Measurements from ENCODE around the gene CFAP74. TPM values are rescaled to one million over a fixed set of nuclear protein-coding genes. Genes with fewer than 3 reads are reported as not detected.

CFAP74 gene
- total and polyA plus RNA-seq, 2 of the 13 experiments (the other 11 are each of a cell fraction or from before 2014, with no cell fraction given): 0.27 to 0.62 TPM

DNA sequence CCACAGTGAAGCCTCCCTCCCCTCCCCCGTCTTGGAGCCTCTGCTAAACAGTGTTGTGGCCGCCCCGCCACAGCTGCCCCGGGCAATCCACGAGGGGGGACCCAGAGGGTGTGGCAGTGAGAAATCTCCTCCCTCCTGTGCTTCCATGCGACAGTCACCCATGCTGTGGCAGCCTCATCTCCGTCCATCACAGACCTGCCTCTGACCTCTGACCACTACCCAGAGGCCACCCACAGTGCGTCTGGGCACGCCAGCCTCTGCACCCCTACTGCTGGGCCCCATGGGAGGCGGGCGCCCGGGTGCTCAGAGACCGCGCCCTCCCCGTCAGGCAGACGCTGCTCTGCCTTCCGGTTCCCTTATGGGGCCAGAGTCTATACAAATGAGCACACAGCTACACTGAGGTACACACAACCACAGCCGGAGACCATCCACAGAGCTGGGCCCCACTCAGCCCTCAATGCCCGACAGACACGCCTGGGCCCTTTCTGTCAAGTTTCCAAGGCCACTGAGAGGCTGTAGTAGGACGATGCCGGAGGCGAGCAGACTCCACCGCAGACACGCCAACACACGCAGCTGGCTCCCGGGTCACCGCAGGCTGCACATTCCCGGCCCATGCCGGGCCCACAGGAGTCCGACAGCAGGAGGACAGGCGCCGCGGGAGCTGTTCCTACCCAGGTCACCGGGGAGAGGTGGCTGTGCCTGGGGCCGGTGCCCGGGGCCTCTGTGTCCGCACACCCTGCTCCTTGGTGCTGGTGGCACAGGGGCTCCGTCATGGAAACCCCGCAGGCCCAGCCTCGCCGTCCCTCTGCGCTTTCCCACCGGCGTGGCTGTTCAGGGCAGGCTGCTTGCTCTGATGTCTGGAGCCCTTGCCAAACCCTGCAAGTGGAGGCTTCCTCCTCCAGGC, 60.6 kb downstream of the CFAP74 start (continued):
- TF ChIP-seq, protein P1, sequence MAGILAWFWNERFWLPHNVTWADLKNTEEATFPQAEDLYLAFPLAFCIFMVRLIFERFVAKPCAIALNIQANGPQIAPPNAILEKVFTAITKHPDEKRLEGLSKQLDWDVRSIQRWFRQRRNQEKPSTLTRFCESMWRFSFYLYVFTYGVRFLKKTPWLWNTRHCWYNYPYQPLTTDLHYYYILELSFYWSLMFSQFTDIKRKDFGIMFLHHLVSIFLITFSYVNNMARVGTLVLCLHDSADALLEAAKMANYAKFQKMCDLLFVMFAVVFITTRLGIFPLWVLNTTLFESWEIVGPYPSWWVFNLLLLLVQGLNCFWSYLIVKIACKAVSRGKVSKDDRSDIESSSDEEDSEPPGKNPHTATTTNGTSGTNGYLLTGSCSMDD (CRISPR knock-in tag; IDR thresholded peaks at IDR 0.05): no peak
- TF ChIP-seq, protein P2, sequence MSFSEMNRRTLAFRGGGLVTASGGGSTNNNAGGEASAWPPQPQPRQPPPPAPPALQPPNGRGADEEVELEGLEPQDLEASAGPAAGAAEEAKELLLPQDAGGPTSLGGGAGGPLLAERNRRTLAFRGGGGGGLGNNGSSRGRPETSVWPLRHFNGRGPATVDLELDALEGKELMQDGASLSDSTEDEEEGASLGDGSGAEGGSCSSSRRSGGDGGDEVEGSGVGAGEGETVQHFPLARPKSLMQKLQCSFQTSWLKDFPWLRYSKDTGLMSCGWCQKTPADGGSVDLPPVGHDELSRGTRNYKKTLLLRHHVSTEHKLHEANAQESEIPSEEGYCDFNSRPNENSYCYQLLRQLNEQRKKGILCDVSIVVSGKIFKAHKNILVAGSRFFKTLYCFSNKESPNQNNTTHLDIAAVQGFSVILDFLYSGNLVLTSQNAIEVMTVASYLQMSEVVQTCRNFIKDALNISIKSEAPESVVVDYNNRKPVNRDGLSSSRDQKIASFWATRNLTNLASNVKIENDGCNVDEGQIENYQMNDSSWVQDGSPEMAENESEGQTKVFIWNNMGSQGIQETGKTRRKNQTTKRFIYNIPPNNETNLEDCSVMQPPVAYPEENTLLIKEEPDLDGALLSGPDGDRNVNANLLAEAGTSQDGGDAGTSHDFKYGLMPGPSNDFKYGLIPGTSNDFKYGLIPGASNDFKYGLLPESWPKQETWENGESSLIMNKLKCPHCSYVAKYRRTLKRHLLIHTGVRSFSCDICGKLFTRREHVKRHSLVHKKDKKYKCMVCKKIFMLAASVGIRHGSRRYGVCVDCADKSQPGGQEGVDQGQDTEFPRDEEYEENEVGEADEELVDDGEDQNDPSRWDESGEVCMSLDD (CRISPR knock-in tag; IDR thresholded peaks at IDR 0.05; ENCODE audit: borderline replicate concordance): peak; percentile 73; the same call in 1 of the 2 replicates
- no peak for TF ChIP-seq ZFP1 (CRISPR knock-in tag; IDR thresholded peaks at IDR 0.05)
- TF ChIP-seq ZNF317 (CRISPR knock-in tag; IDR thresholded peaks at IDR 0.05): peak; percentile 85; the same call in 1 of the 2 replicates
- 0 out of 2 replicates have a peak, but pooled peaks have one; percentile 72 for TF ChIP-seq CHCHD3 (CRISPR knock-in tag; IDR thresholded peaks at IDR 0.05)
- TF ChIP-seq, protein P3, sequence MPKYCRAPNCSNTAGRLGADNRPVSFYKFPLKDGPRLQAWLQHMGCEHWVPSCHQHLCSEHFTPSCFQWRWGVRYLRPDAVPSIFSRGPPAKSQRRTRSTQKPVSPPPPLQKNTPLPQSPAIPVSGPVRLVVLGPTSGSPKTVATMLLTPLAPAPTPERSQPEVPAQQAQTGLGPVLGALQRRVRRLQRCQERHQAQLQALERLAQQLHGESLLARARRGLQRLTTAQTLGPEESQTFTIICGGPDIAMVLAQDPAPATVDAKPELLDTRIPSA (CRISPR knock-in tag; IDR thresholded peaks at IDR 0.05; ENCODE audit: borderline replicate concordance): no peak
- no peak for TF ChIP-seq ZNF382 (CRISPR knock-in tag; IDR thresholded peaks at IDR 0.05; ENCODE audit: borderline replicate concordance)
- TF ChIP-seq NR3C1 (CRISPR knock-in tag; IDR thresholded peaks at IDR 0.05): no peak
- TF ChIP-seq, protein P4, sequence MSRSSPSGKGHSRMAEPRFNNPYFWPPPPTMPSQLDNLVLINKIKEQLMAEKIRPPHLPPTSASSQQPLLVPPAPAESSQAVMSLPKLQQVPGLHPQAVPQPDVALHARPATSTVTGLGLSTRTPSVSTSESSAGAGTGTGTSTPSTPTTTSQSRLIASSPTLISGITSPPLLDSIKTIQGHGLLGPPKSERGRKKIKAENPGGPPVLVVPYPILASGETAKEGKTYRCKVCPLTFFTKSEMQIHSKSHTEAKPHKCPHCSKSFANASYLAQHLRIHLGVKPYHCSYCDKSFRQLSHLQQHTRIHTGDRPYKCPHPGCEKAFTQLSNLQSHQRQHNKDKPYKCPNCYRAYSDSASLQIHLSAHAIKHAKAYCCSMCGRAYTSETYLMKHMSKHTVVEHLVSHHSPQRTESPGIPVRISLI (CRISPR knock-in tag; IDR thresholded peaks at IDR 0.05; ENCODE audit: borderline replicate concordance): no peak; the same call in 1 of the 2 replicates
- TF ChIP-seq SOX5 (CRISPR knock-in tag; IDR thresholded peaks at IDR 0.05; ENCODE audit: borderline replicate concordance): peak; percentile 82
- TF ChIP-seq GATAD2A (CRISPR knock-in tag; IDR thresholded peaks at IDR 0.05): peak; percentile 82
- no peak for TF ChIP-seq PRPF4 (IDR thresholded peaks at IDR 0.05; ENCODE audit: low read depth, low read length, poor library complexity, severe bottlenecking)
- TF ChIP-seq, protein P5, sequence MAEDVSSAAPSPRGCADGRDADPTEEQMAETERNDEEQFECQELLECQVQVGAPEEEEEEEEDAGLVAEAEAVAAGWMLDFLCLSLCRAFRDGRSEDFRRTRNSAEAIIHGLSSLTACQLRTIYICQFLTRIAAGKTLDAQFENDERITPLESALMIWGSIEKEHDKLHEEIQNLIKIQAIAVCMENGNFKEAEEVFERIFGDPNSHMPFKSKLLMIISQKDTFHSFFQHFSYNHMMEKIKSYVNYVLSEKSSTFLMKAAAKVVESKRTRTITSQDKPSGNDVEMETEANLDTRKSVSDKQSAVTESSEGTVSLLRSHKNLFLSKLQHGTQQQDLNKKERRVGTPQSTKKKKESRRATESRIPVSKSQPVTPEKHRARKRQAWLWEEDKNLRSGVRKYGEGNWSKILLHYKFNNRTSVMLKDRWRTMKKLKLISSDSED (CRISPR knock-in tag; IDR thresholded peaks at IDR 0.05): no peak
- TF ChIP-seq SMAD9 (CRISPR knock-in tag; IDR thresholded peaks at IDR 0.05): no peak
- TF ChIP-seq, protein P6, sequence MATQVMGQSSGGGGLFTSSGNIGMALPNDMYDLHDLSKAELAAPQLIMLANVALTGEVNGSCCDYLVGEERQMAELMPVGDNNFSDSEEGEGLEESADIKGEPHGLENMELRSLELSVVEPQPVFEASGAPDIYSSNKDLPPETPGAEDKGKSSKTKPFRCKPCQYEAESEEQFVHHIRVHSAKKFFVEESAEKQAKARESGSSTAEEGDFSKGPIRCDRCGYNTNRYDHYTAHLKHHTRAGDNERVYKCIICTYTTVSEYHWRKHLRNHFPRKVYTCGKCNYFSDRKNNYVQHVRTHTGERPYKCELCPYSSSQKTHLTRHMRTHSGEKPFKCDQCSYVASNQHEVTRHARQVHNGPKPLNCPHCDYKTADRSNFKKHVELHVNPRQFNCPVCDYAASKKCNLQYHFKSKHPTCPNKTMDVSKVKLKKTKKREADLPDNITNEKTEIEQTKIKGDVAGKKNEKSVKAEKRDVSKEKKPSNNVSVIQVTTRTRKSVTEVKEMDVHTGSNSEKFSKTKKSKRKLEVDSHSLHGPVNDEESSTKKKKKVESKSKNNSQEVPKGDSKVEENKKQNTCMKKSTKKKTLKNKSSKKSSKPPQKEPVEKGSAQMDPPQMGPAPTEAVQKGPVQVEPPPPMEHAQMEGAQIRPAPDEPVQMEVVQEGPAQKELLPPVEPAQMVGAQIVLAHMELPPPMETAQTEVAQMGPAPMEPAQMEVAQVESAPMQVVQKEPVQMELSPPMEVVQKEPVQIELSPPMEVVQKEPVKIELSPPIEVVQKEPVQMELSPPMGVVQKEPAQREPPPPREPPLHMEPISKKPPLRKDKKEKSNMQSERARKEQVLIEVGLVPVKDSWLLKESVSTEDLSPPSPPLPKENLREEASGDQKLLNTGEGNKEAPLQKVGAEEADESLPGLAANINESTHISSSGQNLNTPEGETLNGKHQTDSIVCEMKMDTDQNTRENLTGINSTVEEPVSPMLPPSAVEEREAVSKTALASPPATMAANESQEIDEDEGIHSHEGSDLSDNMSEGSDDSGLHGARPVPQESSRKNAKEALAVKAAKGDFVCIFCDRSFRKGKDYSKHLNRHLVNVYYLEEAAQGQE (IDR thresholded peaks at IDR 0.05; ENCODE audit: borderline replicate concordance in 1 of 2, low read depth in 1 of 2, low read length in 2 of 2): peak in 1 of 2 experiments; percentile 37; a peak in 1 of 4 replicates
- no peak for TF ChIP-seq ZNF619 (CRISPR knock-in tag; IDR thresholded peaks at IDR 0.05)
- TF ChIP-seq CEBPB (IDR thresholded peaks at IDR 0.05; ENCODE audit: borderline replicate concordance, low read depth, low read length): no peak
- no peak for TF ChIP-seq ZNF12 (CRISPR knock-in tag; IDR thresholded peaks at IDR 0.05)

All from HepG2 (cell line).